ENCODE results near the gene SAFB.
"Not testable (repeated sequence)": the region's sequence is repeated elsewhere in the genome, so short reads cannot be mapped to it uniquely, and the experiment has no call there.

SAFB gene

DNA sequence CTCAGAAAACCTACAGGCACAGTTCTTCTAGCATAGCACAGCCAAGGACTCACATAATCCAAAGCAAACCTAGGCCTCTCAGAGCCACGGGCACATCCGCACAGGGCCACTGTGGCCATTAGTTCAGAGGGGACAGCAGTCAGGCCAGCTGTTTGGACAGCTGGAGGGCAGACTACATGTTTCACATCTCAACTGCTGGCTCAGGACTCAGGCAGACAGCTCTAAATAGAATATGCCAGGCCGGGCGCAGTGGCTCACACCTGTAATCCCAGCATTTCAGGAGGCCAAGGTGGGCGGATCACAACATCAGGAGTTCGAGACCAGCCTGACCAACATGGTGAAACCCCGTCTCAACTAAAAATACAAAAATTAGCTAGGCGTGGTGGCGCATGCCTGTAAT lies 27.1 kb upstream of the SAFB start:
- DNase-seq, result no peak

DNA sequence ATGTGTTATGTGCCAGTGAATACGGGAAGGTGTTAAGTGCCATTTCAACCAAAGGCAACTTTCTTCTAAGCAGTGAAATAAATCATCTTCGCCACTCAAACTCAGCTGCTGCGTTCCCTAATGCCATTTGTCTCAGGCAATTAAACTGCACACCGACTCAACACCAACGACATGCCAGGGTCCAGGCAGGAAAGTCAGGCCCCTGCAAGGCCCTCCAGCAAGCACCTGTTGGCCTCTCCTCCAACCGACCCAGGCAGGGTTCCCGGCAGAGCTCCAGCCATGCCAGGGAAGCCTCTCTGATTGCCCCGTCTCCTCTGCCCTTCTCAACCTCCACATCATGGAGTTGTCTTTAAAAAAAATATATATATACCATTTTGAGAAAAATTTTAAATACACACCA lies 22.1 kb upstream of the SAFB start:
- no peak for DNase-seq

DNA sequence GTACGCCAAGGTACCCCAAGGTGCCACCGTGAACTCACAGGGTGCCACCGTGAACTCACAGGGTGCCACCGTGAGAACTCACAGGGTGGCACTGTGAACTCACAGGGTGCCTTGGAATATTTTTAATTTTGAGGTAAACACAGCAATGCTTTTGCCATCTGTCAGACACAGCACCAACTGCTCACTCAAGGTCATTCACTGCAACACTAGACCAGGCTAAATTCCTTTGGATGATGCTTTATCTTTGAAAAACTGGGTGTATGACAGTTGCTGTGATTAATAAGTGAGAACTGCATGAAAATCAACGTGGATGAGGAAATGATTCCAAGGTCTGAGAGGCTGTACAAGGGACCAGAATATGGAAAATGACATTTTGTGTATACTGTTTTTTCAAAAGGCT lies 19.3 kb upstream of the SAFB start:
- DNase-seq, result no peak

DNA sequence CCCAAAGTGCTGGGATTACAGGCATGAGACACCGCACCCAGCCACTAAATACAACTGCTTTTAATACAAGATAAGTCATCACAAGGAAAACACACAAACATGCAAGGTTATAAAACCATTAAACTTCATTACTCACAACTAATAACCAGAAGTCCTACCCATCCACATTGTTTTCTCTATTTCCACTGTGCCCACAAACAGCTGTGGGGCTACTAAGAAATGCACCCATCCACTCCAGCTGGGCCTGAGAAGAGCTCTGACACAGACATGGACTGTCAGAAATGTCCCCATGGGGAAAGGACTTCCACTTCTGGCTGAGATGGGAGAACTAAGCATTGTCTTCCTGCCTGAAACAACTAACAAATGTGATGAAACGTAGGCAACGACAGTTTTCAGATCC lies 17.5 kb upstream of the SAFB start:
- DNase-seq, result no peak

DNA sequence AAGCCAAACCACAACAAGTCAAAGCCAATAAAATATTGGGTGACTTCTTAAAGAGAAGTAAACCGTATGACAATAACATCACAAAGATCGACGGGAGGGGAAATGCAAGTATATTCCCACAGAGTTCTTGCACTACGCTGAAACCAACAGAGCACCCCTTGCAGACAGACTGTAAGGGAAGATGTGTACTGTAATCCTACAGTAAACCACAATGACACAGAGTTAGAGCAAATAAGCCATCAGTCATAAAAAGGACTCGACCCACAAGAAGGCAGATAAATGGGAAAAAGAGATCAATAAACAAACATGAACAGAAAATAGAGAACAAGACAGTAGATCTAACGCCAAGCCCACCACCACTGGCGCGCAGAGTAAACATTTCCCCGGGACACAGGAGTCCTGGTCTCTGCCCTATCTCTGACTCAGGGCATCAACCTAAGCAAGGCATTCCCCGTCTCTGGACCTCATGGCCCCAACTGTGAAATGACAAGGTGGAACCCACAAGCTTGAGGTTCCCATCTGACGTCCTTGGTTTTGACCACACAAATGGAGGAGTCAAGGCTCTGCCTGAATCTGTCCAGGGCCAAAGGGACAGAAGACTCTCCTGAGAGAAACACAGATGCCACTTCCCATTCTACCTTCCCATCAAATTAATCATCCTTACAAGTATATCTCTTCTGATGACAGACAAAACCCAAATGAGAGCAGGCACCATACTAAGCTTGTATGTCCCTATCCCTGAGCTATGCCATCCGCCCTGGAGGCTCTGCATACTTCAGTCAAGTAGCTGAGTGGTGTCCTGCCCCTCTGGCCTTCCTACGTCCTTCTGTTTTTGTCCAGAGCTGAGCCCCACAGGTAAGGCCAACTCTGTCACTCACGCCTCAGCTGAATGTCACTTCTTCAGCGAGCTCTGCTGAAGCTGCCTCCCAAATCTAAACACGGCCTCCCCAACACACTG lies 15.3 kb upstream of the SAFB start:
- DNase-seq, result no peak

DNA sequence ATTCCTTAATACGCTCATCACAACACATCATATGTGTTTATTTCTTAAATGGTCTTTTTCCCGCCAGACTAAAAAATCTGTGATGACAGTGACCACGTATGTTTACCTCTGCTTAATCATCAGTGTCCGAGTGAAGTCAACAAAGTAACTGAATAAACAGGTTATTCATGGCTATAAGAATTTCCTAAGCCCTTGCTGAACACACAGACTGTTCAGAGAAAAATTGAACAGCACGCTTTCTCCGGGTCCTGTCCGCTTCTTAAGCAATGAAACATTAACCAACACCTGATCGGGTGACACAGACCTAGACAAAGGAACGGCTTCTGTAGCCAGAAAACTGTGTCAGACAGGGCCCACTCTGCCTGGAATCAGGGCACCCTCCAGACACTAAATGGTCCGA lies 14.6 kb upstream of the SAFB start:
- DNase-seq, result no peak

DNA sequence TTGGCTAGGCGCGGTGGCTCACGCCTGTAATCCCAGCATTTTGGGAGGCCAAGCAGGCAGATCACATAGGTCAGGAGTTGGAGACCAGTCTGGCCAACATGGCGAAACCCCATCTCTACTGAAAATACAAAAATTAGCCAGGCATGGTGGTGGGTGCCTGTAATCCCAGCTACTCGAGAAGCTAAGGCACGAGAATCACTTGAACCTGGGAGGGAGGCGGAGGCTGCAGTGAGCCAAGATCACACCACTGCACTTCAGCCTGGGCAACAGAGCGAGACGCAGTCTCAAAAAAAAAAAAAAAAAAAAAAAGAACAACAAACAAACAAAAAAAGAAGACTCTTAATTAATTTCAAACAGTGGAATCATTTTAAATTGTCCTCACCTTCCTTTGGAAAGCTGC lies 14.1 kb upstream of the SAFB start:
- DNase-seq, result not testable (repeated sequence)

DNA sequence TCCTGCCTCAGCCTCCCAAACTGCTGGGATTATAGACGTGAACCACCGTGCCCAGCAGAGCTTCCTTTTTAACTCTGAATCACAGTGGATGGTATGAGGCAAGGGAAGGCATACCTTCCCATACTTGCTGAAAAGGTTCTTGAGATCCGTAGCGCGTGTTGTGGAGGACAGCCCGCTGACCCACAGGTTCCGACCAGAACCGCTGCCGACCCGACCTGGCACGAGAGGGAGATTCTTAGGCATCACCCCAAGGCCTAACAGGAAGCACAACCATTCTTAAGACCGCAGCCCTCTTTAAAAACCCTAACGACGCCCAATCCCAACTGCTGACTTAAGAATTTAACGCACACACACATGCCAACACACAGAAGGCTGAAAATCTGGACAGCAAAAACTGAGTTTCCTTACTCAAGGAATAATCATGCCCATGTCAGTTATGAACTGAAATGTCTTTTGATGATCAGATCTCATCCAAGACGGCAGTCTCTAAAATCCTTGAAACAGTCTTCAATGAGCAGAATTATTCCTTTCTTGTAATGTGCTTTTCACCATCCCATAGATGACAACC lies 12.9 kb upstream of the SAFB start:
- DNase-seq, result no peak

DNA sequence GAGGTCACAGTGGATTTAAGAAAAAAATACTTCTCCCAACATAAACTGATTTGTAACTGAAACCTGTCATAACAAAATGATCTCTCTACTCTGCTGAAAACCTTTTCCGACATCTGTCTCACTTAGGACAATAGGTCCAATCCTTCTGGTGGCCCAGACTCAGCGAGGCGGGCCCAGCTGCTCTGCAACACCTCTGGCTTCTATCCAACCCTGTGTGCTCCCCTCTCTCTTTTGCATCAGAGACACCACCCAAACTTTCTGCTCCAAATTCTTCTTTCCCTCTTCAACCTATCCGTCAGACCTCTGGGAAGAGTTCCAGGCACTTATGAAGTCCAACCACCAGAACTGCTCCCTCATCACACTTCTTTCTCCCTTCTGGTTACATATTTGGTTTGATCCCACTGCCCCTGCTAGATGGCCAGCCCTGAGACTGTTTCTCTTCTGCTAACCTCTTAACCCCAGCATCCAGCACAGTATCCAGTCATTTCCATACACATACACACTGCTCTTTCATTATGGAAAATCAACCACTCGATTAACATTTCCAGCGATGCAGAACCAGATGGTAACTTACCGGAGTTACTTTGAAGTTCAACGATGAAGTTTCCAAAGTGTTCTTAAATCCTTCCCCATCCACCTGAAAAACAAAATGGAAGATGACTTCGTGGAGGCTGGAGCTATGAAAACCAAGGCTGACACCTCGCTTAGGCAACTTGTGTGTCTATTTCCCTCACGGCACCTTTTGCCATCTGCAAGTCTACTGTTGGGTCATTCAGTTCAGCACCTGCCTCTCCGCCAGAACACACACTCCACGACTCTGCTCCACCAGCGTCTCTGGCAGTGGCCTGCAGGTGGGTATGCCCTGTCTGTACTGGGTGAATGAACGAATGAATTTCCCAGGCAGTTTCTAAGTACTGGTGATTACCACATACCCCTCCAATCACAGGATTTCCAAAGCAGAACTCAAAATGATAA lies 9.7 kb upstream of the SAFB start:
- no peak for DNase-seq

DNA sequence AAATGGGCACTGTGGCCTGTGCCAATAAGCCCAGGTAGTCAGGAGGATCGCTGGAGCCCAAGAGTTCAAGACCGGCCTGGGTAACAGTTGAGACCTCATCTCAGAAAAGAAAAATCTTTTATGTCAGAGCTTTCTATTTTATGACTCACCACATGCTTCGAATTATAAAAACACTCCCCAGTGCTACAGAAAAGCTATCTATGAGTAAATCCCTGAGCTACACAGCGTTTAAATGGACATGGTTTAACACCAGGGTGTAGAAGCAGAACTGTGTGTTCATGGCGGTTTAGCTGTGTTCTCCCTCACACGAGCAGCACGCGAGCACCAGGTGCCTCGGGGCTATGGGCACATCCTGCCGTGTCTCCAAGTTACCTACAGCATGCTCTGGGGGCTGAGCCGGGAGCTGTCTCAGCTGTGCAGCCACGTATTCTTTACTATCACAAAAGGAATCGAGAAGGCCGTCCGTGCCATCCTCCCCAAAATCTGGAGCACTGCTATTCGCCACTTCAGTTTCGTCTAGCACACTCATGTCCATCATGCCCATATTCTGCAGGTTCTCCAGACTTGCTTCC lies 7.0 kb upstream of the SAFB start:
- no peak for DNase-seq

DNA sequence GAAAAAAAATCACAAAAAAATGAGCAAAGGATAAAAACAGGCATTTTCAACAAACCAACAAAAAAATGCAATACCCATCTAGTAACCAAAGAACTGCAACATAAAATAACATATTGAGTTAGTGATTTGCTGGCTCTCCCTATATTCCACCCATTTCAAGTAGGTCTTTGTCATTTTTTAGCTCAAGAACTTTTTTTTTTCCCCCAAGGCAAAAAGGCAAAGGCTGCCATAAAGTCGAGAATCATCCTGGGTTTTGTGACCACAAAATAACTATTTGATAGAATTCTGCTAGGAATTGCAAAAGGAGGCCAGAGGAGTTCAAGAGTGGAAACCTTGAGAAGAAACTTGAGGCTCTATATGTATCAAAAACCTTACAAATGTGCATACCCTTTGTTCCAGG lies 5.8 kb upstream of the SAFB start:
- DNase-seq, result no peak

DNA sequence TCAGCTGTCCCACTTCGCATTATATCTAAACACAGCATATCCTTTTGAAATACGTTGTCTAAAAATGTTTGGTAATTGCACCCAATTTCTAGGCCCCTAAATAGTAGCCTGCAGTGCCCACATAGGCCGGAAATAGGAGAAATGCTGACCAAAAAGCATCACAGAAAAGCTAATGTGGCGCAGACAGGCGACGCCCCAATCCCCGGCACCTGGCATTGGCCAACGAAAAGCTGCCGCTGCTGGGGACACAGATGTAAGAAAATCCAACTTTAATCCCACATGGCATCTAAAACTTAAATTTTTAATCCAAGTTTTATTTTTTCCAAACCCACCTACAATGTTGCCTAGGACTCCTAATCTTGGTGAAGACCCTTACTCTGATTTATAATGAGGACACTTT lies 4.3 kb upstream of the SAFB start:
- DNase-seq, result no peak

DNA sequence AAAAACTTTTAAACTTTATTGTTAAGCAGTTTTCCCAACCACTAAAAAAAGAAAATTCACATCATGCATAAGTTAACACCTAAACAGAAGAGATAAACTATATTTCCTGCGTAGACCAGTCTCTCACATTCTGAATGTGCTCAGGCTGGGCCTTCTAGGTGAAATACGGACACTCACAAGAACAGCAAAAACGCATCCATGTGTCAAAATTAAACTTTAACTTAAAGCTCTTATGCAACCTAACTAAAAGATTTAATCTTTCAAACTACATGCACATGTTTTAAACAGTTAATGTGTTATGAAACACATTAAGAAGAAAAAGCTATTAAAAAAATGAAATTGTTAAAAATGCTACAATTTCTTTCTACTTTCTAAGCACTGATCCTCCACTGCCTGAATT lies 2.9 kb upstream of the SAFB start:
- DNase-seq, result no peak

DNA sequence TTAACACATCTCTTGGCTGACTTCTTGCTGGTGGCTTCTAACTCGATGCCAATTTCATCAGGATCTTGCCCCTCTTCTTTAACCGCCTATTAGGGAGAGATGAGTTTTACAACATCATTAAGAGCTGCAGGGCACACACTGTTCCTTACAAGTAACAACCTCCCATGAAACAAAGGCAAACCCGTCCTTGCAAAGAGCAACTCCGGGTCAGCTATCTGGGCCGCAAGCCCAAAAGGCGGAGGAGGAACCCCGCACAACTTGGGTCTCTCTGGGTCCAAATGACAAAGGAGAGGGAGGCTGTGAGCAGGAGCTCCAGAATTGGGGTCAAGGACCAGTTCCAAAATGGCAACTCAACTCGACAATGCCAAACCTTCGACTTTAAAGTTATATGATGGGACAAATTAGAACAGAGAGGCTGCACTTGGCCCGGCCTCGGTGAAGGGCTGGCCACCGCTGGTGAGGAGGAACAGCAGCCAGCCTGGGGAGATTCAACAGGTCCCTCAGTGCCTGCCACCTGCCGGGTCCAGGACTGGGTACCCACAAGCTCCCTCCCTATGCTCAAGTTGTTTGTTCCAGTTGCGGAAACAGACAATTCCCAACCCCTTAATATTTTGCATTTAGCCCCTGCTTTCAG lies 1.5 kb upstream of the SAFB start:
- no peak for DNase-seq

DNA sequence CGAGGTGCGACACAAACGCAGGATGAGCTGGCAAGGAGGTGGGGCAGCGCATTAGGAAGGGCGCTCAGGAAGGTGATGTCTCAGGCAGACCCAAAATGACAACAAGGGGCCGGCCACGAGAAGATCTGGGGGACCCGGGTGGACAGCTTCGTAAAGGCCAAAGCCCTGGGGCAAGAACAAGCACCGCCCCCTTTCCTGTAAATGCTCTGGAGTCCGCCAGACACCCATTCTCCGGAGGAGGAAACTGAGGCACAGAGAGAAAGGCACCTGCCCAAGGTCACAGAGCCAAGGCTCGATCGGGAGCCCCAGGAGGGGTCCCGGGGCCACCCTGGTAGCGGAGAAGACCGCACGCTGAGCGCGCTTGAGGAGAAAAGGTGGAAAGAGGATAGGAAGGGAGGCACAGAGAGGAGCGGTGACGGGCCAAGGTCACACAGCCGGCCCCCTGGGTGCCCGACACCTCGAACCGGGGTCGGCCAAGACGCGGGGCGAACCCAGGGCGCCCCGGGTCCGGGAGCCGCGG lies 878 bp upstream of the SAFB start:
- no peak for DNase-seq

DNA sequence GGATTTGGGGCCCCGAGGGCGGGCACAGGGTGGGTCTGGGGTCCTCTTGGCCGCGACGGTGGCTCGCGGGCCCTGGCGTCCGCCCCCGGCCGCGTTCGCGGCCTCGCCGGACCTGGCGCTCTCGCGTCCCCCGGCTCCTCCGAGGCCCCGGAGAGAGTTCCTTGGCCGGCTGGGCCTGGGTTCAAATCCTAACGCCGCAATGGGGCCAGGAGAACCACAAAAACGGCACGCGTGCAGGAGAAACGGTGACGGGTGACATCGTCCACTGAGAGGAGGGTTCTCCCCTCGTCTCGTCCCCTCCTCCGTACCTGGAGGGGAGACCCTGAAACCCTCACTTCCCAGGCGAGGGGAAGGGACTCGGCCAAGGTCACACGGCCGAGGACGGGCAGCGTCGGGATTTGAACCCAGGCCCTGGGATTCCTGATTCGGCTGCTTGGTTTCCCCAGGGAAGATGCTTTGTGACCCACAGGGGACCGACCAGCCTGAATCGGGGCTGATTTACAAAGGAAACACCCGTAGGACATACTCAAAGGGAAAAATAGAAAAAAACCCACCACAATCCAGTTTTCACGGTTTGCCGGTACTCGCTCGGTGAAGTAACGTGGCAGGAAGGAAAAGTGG lies 624 bp downstream of the SAFB start:
- no peak for DNase-seq

DNA sequence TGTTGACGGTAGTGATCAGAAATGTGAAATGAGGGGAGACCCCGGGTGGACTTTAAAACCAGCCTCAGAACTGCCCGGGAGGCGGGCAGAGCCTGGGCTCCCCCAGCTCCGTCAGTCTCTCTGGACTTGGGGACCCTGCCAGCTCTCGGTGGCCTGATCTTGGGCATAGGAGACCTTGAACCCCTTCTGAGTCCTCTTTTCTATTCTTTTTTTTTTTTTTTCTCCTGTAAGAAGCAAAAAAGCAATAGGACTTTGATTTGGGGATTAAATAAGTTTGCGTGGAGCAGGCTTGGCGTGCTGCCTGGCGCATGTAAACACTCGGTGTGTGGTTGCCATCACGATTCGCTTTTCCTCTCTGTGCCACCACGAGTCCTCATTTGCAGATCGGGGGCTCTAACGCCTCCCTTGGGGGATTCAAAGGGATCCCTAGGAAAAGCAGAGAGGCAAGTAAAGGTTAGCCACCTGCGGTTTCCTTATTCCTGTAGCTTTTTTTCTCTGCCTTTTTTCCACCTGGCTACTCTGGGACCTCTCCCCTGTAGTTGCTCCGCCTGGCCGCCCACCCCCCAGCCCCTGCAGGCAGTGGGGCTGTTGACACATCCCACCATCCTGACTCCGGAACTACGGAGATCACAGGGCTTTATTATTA lies 1.3 kb downstream of the SAFB start:
- no peak for DNase-seq

DNA sequence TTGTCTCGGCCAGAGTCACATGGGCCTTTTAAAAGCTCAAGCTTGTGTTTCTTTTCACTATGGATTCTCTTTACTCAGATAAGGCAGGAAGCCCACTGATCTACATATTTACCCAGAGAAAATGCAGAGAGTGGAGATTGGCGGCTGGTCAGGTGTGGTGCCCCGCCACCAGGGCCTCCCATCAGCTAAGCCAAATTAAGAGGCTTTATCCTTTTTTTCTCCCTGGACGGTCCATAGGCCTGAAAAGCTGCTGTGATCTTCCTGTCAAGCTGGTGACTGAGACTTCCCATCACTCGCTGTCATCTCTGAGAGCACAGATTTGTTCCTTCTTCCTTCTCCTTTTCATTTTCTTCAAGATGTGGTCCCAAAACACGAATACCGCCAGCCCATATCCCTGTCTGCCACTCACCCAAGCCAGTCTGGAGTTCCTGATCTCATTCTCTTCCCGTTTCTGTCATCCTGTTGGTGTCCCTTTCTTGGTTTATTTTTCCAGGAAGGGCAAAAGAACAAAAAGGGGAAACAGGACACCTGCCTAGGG lies 1.9 kb downstream of the SAFB start:
- DNase-seq, result no peak

DNA sequence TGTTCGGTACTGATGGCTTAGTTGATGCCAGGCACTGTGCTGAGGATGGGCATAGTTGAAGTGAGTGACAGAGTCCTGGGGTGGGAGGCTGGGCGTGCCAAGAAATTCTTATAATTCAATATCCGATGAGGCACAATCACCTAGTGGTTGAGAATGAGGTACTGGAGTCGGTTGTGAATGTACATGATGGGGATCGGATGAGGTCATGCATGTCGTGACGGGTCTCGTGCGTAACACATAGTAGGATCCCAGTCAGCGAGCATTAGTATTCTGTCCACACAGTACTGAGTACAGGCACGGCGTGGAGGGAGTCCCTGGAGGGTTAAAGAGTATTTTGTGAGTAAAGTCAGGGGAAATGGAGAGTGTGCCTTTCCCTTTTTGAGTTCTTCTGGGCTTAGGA lies 2.8 kb downstream of the SAFB start:
- no peak for DNase-seq

DNA sequence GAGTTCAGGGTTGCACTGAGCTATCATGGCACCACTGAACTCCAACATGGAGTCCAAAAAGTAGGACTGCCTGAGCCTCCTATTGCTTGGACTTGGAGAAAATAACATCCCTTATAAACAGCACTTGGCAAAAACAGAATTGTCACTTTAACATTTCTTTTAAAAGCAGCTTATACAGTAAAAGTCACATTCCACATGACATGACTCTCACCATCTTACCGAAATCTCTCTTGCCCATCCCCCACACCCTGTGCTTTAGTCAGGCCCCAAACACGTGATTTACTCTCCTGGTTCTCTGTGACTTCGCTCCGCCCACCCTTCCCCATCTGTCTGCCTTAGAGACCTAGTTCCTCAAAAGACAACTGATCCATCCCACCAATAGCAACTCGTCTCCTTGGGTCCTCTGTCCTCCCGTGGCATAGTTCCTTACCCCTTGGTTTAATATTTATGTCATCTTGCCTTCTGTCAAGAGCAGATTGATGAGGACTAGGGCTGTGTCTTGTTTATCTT lies 4.6 kb downstream of the SAFB start:
- DNase-seq, result no peak

DNA sequence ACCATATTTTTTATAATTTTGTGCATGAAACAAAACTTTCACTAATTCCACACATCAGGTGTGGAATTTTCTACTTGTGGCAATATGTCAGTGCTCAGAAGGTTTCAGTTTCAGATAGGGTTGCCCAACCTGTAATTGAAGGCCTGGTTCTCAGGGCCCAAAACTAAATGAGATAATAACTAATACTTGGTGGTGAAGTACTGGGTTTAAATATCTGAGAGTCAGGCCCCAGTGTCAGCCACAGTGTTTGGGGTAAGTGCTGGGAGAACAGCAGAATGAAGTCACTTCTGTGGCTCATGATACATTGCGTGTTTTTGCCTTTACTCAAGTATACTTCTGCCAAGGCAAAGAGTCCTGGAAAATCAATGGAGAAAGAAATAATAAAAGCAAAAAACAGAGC lies 5.6 kb downstream of the SAFB start:
- DNase-seq, result no peak

Data from GOT3 (cell line).